Measurements from ENCODE around the gene CDK10. TPM values are rescaled to one million over a fixed set of nuclear protein-coding genes. Genes with fewer than 3 reads are reported as not detected.

CDK10 gene
- polyA plus RNA-seq, 4 donors: 100 to 239 (median 167) TPM

GRCh38 chr16:89742948-89743347, 56.5 kb downstream of the CDK10 start:
- FAIRE-seq: no peak
- Histone ChIP-seq H3K27ac (ENCODE audit: low read depth in 1 of 3, low read length in 2 of 3) (no peak overlapping the region), H3K4me3 (ENCODE audit: low read depth in 1 of 3, low read length in 3 of 3) (no peak overlapping the region), H3K27me3 (ENCODE audit: control insufficient read depth in 3 of 3, insufficient read depth in 3 of 3, low read length in 3 of 3) (no peaks in the 10 kb centered on the region), H3K36me3 (ENCODE audit: control insufficient read depth in 3 of 3, insufficient read depth in 2 of 3, low read depth in 1 of 3, low read length in 3 of 3) (peaks cover 11 to 91% (median 17%) of the 10 kb centered on the region in 3 donors), H3K4me1 (ENCODE audit: control insufficient read depth in 3 of 3, insufficient read depth in 2 of 3, low read depth in 1 of 3, low read length in 2 of 3) (no peaks in the 10 kb centered on the region), H3K9me3 (ENCODE audit: control insufficient read depth in 2 of 2, insufficient read depth in 1 of 2, low read depth in 1 of 2, low read length in 1 of 2) (no peaks in the 10 kb centered on the region)
- DNase-seq: no peak
- WGBS, 3 donors: 78 to 97% (median 80%) methylated on average over 4 of the region's 4 CpGs

- WGBS, 3 donors: 89 to 92% (median 91%) methylated on average over 16 of the region's 16 CpGs
- Histone ChIP-seq H3K4me1 (ENCODE audit: control insufficient read depth in 3 of 3, insufficient read depth in 2 of 3, low read depth in 1 of 3, low read length in 2 of 3) (no peaks in the 10 kb centered on the region), H3K27ac (ENCODE audit: low read depth in 1 of 3, low read length in 2 of 3) (no peak overlapping the region), H3K36me3 (ENCODE audit: control insufficient read depth in 3 of 3, insufficient read depth in 2 of 3, low read depth in 1 of 3, low read length in 3 of 3) (peaks cover 3 to 91% (median 6%) of the 10 kb centered on the region in 3 donors), H3K9me3 (ENCODE audit: control insufficient read depth in 2 of 2, insufficient read depth in 1 of 2, low read depth in 1 of 2, low read length in 1 of 2) (no peaks in the 10 kb centered on the region), H3K4me3 (ENCODE audit: low read depth in 1 of 3, low read length in 3 of 3) (no peak overlapping the region), H3K27me3 (ENCODE audit: control insufficient read depth in 3 of 3, insufficient read depth in 3 of 3, low read length in 3 of 3) (no peaks in the 10 kb centered on the region)
- FAIRE-seq (no peak), DNase-seq (no peak)
Observed at GRCh38 chr16:89744813-89745212, 58.3 kb downstream of the CDK10 start.

Other genes starting within 250 kb of the CDK10 start
- gene ANKRD11, start 196.1 kb upstream of the CDK10 start, polyA plus RNA-seq: 10 to 100 TPM; 48.4 to 86.7 (median 65.5) TPM
- 100 to 1,000 TPM in 3 of 4 donors, 10 to 100 TPM in 1; 89.1 to 245 (median 179) TPM for gene SPG7, start 178.3 kb upstream of the CDK10 start, polyA plus RNA-seq
- 1,000 to 10,000 TPM; 3,166 to 8,355 (median 5,738) TPM for gene RPL13, start 126.0 kb upstream of the CDK10 start, polyA plus RNA-seq
- 10 to 100 TPM in 2 of 4 donors, 1 to 10 TPM in 1, under 1 TPM in 1; 0.22 to 20.3 (median 7.9) TPM for gene CPNE7, start 110.9 kb upstream of the CDK10 start, polyA plus RNA-seq
- 100 to 1,000 TPM; 125 to 375 (median 342) TPM for gene DPEP1, start 73.0 kb upstream of the CDK10 start, polyA plus RNA-seq
- 100 to 1,000 TPM in 2 of 4 donors, 10 to 100 TPM in 2; 78.6 to 202 (median 138) TPM for gene CHMP1A, start 29.0 kb upstream of the CDK10 start, polyA plus RNA-seq
- gene SPATA33, start 28.9 kb upstream of the CDK10 start, polyA plus RNA-seq: 10 to 100 TPM in 1 of 4 donors, 1 to 10 TPM in 3; 6.5 to 17.0 (median 8.1) TPM
- gene SPATA2L, start 15.0 kb downstream of the CDK10 start, polyA plus RNA-seq: 10 to 100 TPM in 3 of 4 donors, 1 to 10 TPM in 1; 9.2 to 42.7 (median 24.9) TPM
- 10 to 100 TPM; 12.3 to 48.5 (median 28.8) TPM for gene VPS9D1, start 34.2 kb downstream of the CDK10 start, polyA plus RNA-seq
- 10 to 100 TPM; 19.3 to 37.1 (median 28.2) TPM for gene ZNF276, start 34.8 kb downstream of the CDK10 start, polyA plus RNA-seq
- gene FANCA, start 130.0 kb downstream of the CDK10 start, polyA plus RNA-seq: 10 to 100 TPM in 2 of 4 donors, 1 to 10 TPM in 2; 3.0 to 24.6 (median 15.5) TPM
- 10 to 100 TPM; 19.6 to 61.5 (median 44.9) TPM for gene SPIRE2, start 141.8 kb downstream of the CDK10 start, polyA plus RNA-seq
- 100 to 1,000 TPM; 123 to 356 (median 167) TPM for gene TCF25, start 186.9 kb downstream of the CDK10 start, polyA plus RNA-seq
- gene MC1R, start 232.2 kb downstream of the CDK10 start, polyA plus RNA-seq: 1 to 10 TPM; 3.4 to 8.3 (median 4.7) TPM
- 10 to 100 TPM in 1 of 4 donors, 1 to 10 TPM in 2, under 1 TPM in 1; 0.89 to 42.0 (median 4.6) TPM for gene TUBB3, start 236.7 kb downstream of the CDK10 start, polyA plus RNA-seq

All from small intestine (tissue), 7 donors.